ENCODE data around the gene RAPGEF4. TPM values are rescaled to one million over a fixed set of nuclear protein-coding genes. Genes with fewer than 3 reads are reported as not detected.

RAPGEF4 gene
- total RNA-seq, 3 donors from 2014 or later, result 1.2 to 2.8 (median 2.2) TPM

- Histone ChIP-seq H3K4me1 (ENCODE audit: low read depth) (no peaks in the 10 kb centered on the region), H3K4me3 (no peak overlapping the region), H3K9me3 (no peaks in the 10 kb centered on the region), H3K36me3 (ENCODE audit: low read depth) (no peaks in the 10 kb centered on the region)
- peak; percentile 79 for ATAC-seq
- intact Hi-C loops (cut with DNase I, micrococcal nuclease), result no loop called here
- DNase-seq, result no peak
- TF ChIP-seq, protein P1, sequence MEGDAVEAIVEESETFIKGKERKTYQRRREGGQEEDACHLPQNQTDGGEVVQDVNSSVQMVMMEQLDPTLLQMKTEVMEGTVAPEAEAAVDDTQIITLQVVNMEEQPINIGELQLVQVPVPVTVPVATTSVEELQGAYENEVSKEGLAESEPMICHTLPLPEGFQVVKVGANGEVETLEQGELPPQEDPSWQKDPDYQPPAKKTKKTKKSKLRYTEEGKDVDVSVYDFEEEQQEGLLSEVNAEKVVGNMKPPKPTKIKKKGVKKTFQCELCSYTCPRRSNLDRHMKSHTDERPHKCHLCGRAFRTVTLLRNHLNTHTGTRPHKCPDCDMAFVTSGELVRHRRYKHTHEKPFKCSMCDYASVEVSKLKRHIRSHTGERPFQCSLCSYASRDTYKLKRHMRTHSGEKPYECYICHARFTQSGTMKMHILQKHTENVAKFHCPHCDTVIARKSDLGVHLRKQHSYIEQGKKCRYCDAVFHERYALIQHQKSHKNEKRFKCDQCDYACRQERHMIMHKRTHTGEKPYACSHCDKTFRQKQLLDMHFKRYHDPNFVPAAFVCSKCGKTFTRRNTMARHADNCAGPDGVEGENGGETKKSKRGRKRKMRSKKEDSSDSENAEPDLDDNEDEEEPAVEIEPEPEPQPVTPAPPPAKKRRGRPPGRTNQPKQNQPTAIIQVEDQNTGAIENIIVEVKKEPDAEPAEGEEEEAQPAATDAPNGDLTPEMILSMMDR (IDR thresholded peaks at IDR 0.05), result no peak
Observed at GRCh38 chr2:172856606-172857005, 121.0 kb downstream of the RAPGEF4 start.

DNA sequence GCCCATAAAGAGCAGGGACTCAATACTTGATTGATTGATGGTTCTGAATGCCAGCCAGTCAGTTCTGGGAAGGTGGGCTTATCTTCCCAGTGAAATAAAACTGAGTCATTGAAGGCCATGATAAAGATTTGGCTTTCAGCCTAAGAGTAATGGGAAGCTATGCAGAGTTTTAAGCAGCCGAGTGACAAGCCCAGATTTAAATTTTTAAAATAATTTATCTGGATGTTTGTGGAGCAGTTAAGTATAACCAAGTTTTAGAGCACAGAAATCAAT lies 122.8 kb downstream of the RAPGEF4 start:
- Histone ChIP-seq H3K4me1 (ENCODE audit: low read depth) (no peaks in the 10 kb centered on the region), H3K4me3 (no peak overlapping the region), H3K9me3 (no peaks in the 10 kb centered on the region), H3K36me3 (ENCODE audit: low read depth) (no peaks in the 10 kb centered on the region)
- TF ChIP-seq, protein P1 (IDR thresholded peaks at IDR 0.05), result no peak
- ATAC-seq (no peak), DNase-seq (no peak)
- intact Hi-C loops (cut with DNase I, micrococcal nuclease), result no loop called here

- Histone ChIP-seq H3K4me3 (no peak overlapping the region), H3K4me1 (ENCODE audit: low read depth) (no peaks in the 10 kb centered on the region), H3K9me3 (no peaks in the 10 kb centered on the region), H3K36me3 (ENCODE audit: low read depth) (no peaks in the 10 kb centered on the region)
- intact Hi-C loops (cut with DNase I, micrococcal nuclease), result no loop called here
- ATAC-seq (no peak), DNase-seq (no peak)
- TF ChIP-seq, protein P1 (IDR thresholded peaks at IDR 0.05), result no peak
Observed at GRCh38 chr2:172859581-172860335, 124.1 kb downstream of the RAPGEF4 start.

- intact Hi-C loops (cut with DNase I, micrococcal nuclease), result no loop called here
Observed at GRCh38 chr2:172860336-172860707, 124.7 kb downstream of the RAPGEF4 start.

GRCh38 chr2:172861098-172861497 lies 125.5 kb downstream of the RAPGEF4 start:
- H3K9me3 ChIP-seq, result no peaks in the 10 kb centered on the region
- intact Hi-C loops (cut with DNase I, micrococcal nuclease), result no loop called here
- TF ChIP-seq, protein P1 (IDR thresholded peaks at IDR 0.05), result no peak
- H3K36me3 ChIP-seq (ENCODE audit: low read depth), result no peaks in the 10 kb centered on the region
- H3K4me1 ChIP-seq (ENCODE audit: low read depth), result no peaks in the 10 kb centered on the region
- no peak for DNase-seq
- ATAC-seq, result no peak
- H3K4me3 ChIP-seq, result no peak overlapping the region

More at GRCh38 chr2:172860336-172860707, 124.7 kb downstream of the RAPGEF4 start:
- no peak for ATAC-seq
- Histone ChIP-seq H3K4me3 (no peak overlapping the region), H3K36me3 (ENCODE audit: low read depth) (no peaks in the 10 kb centered on the region), H3K4me1 (ENCODE audit: low read depth) (no peaks in the 10 kb centered on the region), H3K9me3 (no peaks in the 10 kb centered on the region)
- TF ChIP-seq, protein P1 (IDR thresholded peaks at IDR 0.05), result no peak
- DNase-seq, result no peak

All from mucosa of descending colon (tissue), 3 donors.